ENCODE data around the gene NR2E1. TPM values are rescaled to one million over a fixed set of nuclear protein-coding genes. Genes with fewer than 3 reads are reported as not detected.

The NR2E1 gene
- total RNA-seq, 1 experiment from 2014 or later = not detected

DNA sequence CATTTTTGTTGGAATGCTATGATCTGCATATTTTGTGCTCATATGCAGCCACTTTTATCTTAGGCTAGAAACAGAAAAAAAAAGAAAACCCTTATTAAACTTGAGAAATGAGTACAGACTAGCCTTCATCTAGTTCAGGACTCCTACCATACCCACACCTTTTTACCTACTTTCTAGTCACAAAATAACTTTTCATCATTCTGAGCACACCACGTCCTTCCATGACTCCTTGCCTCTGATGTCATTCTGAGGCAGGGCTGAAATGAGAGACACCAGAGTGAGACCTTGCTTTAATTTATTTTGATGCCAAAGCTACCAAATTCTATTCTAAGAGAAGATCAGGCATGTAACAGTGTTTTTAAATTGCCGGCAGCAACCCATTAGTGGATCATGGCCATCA, 56.2 kb downstream of the NR2E1 start:
- Histone ChIP-seq H2AK5ac (ENCODE audit: insufficient read length, low read length) (no peak overlapping the region), H3K14ac (ENCODE audit: insufficient read depth, low read length) (no peak overlapping the region), H2BK5ac (ENCODE audit: insufficient read length, low read length) (no peak overlapping the region), H3K18ac (ENCODE audit: insufficient read length, low read depth, low read length) (no peak overlapping the region), H3K27ac (ENCODE audit: insufficient read length, low read depth, low read length) (no peak overlapping the region), H3K79me1 (ENCODE audit: insufficient read depth, low read depth, low read length, poor library complexity, severe bottlenecking) (peaks cover 2% of the 10 kb centered on the region), H2BK120ac (ENCODE audit: low read depth, low read length, poor library complexity, severe bottlenecking) (no peak overlapping the region), H4K20me1 (ENCODE audit: control insufficient read depth, insufficient read depth, insufficient read length) (no peaks in the 10 kb centered on the region), H3K56ac (ENCODE audit: insufficient read length, low read depth, low read length) (no peak overlapping the region), H2BK20ac (ENCODE audit: low read depth, low read length, poor library complexity, severe bottlenecking) (no peak overlapping the region), H4K5ac (ENCODE audit: insufficient read length, low read depth, low read length) (no peak overlapping the region), H2BK15ac (ENCODE audit: low read depth, low read length) (no peak overlapping the region), H3K4ac (ENCODE audit: low read depth, low read length) (no peak overlapping the region), H2BK12ac (ENCODE audit: insufficient read length, low read depth, low read length) (no peak overlapping the region), H3K9ac (ENCODE audit: extremely low read depth, insufficient read length, low read length) (no peak overlapping the region), H3K9me3 (ENCODE audit: control insufficient read depth, low read depth, low read length) (no peaks in the 10 kb centered on the region), H4K8ac (replicated peaks; ENCODE audit: insufficient read length, low read depth, low read length) (no peak overlapping the region), H4K91ac (ENCODE audit: insufficient read length, low read depth, low read length) (no peak overlapping the region), H3K23ac (ENCODE audit: insufficient read length, low read depth, low read length) (no peak overlapping the region), H3K4me2 (ENCODE audit: insufficient read depth, insufficient read length, low read length) (no peak overlapping the region), H3K23me2 (ENCODE audit: insufficient read length, low read depth, low read length, poor library complexity, severe bottlenecking) (no peaks in the 10 kb centered on the region), H3K79me2 (ENCODE audit: insufficient read depth, low read length) (no peaks in the 10 kb centered on the region), H2AFZ (ENCODE audit: low read length) (no peak overlapping the region), H3K4me1 (ENCODE audit: insufficient read depth, low read length) (no peaks in the 10 kb centered on the region), H3K27me3 (ENCODE audit: insufficient read depth, low read length) (no peaks in the 10 kb centered on the region), H3T11ph (ENCODE audit: low read length) (no peak overlapping the region)
- no peak for DNase-seq
- Mint-ChIP-seq H3K27ac (no peak overlapping the region; a peak in 1 of 7 replicates), H3K9me3 (no peaks in the 10 kb centered on the region), H3K4me1 (peaks cover 10% of the 10 kb centered on the region in 2 experiments), H3K36me3 (ENCODE audit: insufficient read depth in 1 of 3, low read depth in 3 of 3) (peaks cover 7 to 30% (median 26%) of the 10 kb centered on the region in 3 experiments; a peak in 6 of 7 replicates), H3K27me3 (ENCODE audit: low read depth) (no peaks in the 10 kb centered on the region), H3K4me3 (no peak overlapping the region)
- no CpG with 5 or more reads among the region's 2 CpGs for WGBS (ENCODE audit: extremely low coverage, insufficient read length, low lambda C conversion rate)
- TF ChIP-seq, protein P1, sequence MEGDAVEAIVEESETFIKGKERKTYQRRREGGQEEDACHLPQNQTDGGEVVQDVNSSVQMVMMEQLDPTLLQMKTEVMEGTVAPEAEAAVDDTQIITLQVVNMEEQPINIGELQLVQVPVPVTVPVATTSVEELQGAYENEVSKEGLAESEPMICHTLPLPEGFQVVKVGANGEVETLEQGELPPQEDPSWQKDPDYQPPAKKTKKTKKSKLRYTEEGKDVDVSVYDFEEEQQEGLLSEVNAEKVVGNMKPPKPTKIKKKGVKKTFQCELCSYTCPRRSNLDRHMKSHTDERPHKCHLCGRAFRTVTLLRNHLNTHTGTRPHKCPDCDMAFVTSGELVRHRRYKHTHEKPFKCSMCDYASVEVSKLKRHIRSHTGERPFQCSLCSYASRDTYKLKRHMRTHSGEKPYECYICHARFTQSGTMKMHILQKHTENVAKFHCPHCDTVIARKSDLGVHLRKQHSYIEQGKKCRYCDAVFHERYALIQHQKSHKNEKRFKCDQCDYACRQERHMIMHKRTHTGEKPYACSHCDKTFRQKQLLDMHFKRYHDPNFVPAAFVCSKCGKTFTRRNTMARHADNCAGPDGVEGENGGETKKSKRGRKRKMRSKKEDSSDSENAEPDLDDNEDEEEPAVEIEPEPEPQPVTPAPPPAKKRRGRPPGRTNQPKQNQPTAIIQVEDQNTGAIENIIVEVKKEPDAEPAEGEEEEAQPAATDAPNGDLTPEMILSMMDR (conservative IDR thresholded peaks at IDR 0.05) = no peak
